CD4-positive, alpha-beta memory T cell (primary cell): ENCODE data around the gene AGRP. TPM values are rescaled to one million over a fixed set of nuclear protein-coding genes. Genes with fewer than 3 reads are reported as not detected.

Experiments used
- CTCF ChIA-PET: fragments of 350-600 bp; sonication (Branson Sonifier 250); formaldehyde crosslinking; loops from one replicate; lab custom pipeline; 2021; ENCODE audit warnings: inconsistent platforms; ENCODE audit not compliant: partially characterized antibody; lab: Charles Lee
- POLR2A ChIA-PET: fragments of 350-600 bp; sonication (Branson Sonifier 250); formaldehyde crosslinking; loops from one replicate; lab custom pipeline; 2021; ENCODE audit not compliant: partially characterized antibody; lab: Charles Lee
- DNase-seq, 5 donors: peaks; one replicate each; pipeline versions ENCODE4 v3.0.0 to v3.0.0-alpha.2; 2020 to 2022; ENCODE audit warnings: mixed read lengths in 1 of 5
- H3K27ac ChIP-seq: one replicate; pipeline ENCODE4 v1.7.0; 2013; ENCODE audit warnings: low read depth, low read length
- H3K27me3 ChIP-seq: 2 replicates; pipeline ENCODE4 v1.7.0; 2013; ENCODE audit warnings: mild to moderate bottlenecking, low read length, moderate library complexity; ENCODE audit not compliant: insufficient read depth
- H3K36me3 ChIP-seq: 2 replicates; pipeline ENCODE4 v1.7.0; 2013; ENCODE audit warnings: mild to moderate bottlenecking, low read length, moderate library complexity; ENCODE audit not compliant: insufficient read depth
- H3K4me1 ChIP-seq: 2 replicates; pipeline ENCODE4 v1.7.0; 2013; ENCODE audit warnings: mild to moderate bottlenecking, low read length, moderate library complexity; ENCODE audit not compliant: insufficient read depth
- H3K4me3 ChIP-seq, 2 donors: one replicate each; pipeline ENCODE4 v1.7.0; 2013; ENCODE audit warnings: low read length in 2 of 2, mild to moderate bottlenecking in 1 of 2
- H3K9me3 ChIP-seq, 2 donors: one replicate each; pipeline ENCODE4 v1.7.0; 2013; ENCODE audit warnings: low read length in 2 of 2, control low read depth in 1 of 2; ENCODE audit not compliant: control insufficient read depth in 1 of 2
- H3K27ac Mint-ChIP-seq, 7 donors: one replicate each; pipeline ENCODE4 v1.8.0; 2020 to 2021; ENCODE audit warnings: mixed read lengths in 7 of 7, mild to moderate bottlenecking in 6 of 7, inconsistent platforms in 3 of 7, moderate library complexity in 3 of 7
- H3K27me3 Mint-ChIP-seq, 2 donors: one replicate each; pipeline ENCODE4 v1.8.0; 2020 to 2021; ENCODE audit warnings: mixed read lengths in 2 of 2
- H3K36me3 Mint-ChIP-seq, 2 donors: one replicate each; pipeline ENCODE4 v1.8.0; 2020 to 2021; ENCODE audit warnings: mixed read lengths in 2 of 2, inconsistent platforms in 1 of 2, mild to moderate bottlenecking in 1 of 2
- H3K4me1 Mint-ChIP-seq, 4 donors: one replicate each; pipeline ENCODE4 v1.8.0; 2020 to 2021; ENCODE audit warnings: mixed read lengths in 4 of 4, mild to moderate bottlenecking in 1 of 4
- H3K4me3 Mint-ChIP-seq, 8 donors: one replicate each; pipeline ENCODE4 v1.8.0; 2020 to 2021; ENCODE audit warnings: mixed read lengths in 8 of 8, mild to moderate bottlenecking in 7 of 8, moderate library complexity in 6 of 8, inconsistent platforms in 3 of 8
- H3K9me3 Mint-ChIP-seq, 8 donors: one replicate each; pipeline ENCODE4 v1.8.0; 2020 to 2021; ENCODE audit warnings: mixed read lengths in 8 of 8, mild to moderate bottlenecking in 5 of 8, inconsistent platforms in 3 of 8, moderate library complexity in 1 of 8
- intact Hi-C: fragments of 100-400 bp; cut with micrococcal nuclease; formaldehyde crosslinking; loops from one replicate; pipeline ENCODE4 v1.15.1; 2023
- polyA plus RNA-seq, 2 donors: library from polyadenylated mRNA; unstranded; fragments of 300-500 nt; fragmentation: Illumina TruSeq; gene quantifications; one replicate each; pipeline ENCODE4 v1.2.3, GENCODE V29; 2021
- total RNA-seq, 2 experiments: library from RNA; stranded (reverse); gene quantifications; one replicate each; pipeline ENCODE4 v1.2.3, GENCODE V29; 2021

AGRP gene
- total and polyA plus RNA-seq, 4 experiments from 2014 or later = not detected

- Mint-ChIP-seq H3K9me3 (peaks cover 0 to 1% (median 0%) of the 10 kb centered on the region in 8 donors), H3K4me1 (peaks cover 0 to 3% (median 0%) of the 10 kb centered on the region in 4 donors), H3K36me3 (peaks cover 13 to 62% of the 10 kb centered on the region in 2 donors), H3K4me3 (no peak overlapping the region), H3K27ac (no peak overlapping the region), H3K27me3 (no peaks in the 10 kb centered on the region)
- Histone ChIP-seq H3K27me3 (no peaks in the 10 kb centered on the region), H3K4me1 (no peaks in the 10 kb centered on the region), H3K36me3 (peaks cover 18% of the 10 kb centered on the region), H3K27ac (no peak overlapping the region), H3K4me3 (no peak overlapping the region), H3K9me3 (no peaks in the 10 kb centered on the region)
- CTCF ChIA-PET = interaction anchor here (2.0 kb wide), 1 partner anchor 15 kb away, joined by 5 read pairs; no protein-coding TSS in a partner anchor
- no peak for DNase-seq
- POLR2A ChIA-PET = no interaction called here
- intact Hi-C loops = no loop called here
Measured at GRCh38 chr16:67442581-67443255, 40.6 kb downstream of the AGRP start.

- DNase-seq = no peak
- CTCF ChIA-PET = no interaction called here
- Histone ChIP-seq H3K27ac (no peak overlapping the region), H3K9me3 (no peaks in the 10 kb centered on the region), H3K27me3 (no peaks in the 10 kb centered on the region), H3K36me3 (peaks cover 18% of the 10 kb centered on the region), H3K4me3 (no peak overlapping the region), H3K4me1 (no peaks in the 10 kb centered on the region)
- H3K9me3 Mint-ChIP-seq = peaks cover 0 to 1% (median 0%) of the 10 kb centered on the region in 8 donors
- peaks cover 0 to 3% (median 0%) of the 10 kb centered on the region in 4 donors for H3K4me1 Mint-ChIP-seq
- H3K27me3 Mint-ChIP-seq = no peaks in the 10 kb centered on the region
- peaks cover 16 to 63% of the 10 kb centered on the region in 2 donors for H3K36me3 Mint-ChIP-seq
- H3K27ac Mint-ChIP-seq = peak overlapping the region in 3 of 7 donors; percentile 38 to 85 (median 78)
- intact Hi-C loops = no loop called here
- no peak overlapping the region for H3K4me3 Mint-ChIP-seq
- POLR2A ChIA-PET = no interaction called here
Measured at GRCh38 chr16:67441907-67442306, 41.4 kb downstream of the AGRP start.

DNA sequence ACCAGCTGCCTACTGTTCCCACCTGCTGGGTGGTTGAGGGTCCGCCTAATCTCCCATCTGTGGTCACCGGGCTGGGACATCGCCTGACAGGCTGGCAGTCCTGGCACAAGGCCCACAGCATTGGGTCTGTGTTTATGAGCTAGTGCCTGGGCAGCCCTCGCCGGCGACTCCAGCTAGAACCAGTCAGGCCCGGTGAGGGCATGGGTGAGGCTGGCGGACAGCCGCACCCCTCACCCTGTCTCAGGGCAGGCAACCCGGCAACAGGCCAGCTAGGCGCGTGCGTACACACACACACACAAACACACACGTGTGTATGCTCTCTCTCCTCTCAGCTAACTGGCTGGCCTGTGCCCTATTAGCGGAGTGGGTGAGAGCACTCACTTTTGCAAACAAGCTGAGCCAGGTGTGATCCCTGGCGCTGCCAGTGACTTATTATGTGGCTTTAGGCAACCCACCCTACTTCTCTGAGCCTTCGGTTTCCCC is 42.0 kb downstream of the AGRP start:
- peaks cover 0 to 3% (median 0%) of the 10 kb centered on the region in 4 donors for H3K4me1 Mint-ChIP-seq
- no peaks in the 10 kb centered on the region for H3K4me1 ChIP-seq
- POLR2A ChIA-PET = no interaction called here
- no peaks in the 10 kb centered on the region for H3K27me3 Mint-ChIP-seq
- no peaks in the 10 kb centered on the region for H3K9me3 ChIP-seq
- no peak overlapping the region for H3K4me3 Mint-ChIP-seq
- no peak overlapping the region for H3K27ac ChIP-seq
- CTCF ChIA-PET = interaction anchor here (0.7 kb wide), 1 partner anchor 181 kb away, joined by 3 read pairs; no protein-coding TSS in a partner anchor
- DNase-seq = no peak
- H3K36me3 ChIP-seq = peaks cover 18% of the 10 kb centered on the region
- peaks cover 0 to 1% (median 0%) of the 10 kb centered on the region in 8 donors for H3K9me3 Mint-ChIP-seq
- no peaks in the 10 kb centered on the region for H3K27me3 ChIP-seq
- peaks cover 16 to 61% of the 10 kb centered on the region in 2 donors for H3K36me3 Mint-ChIP-seq
- H3K4me3 ChIP-seq = no peak overlapping the region
- intact Hi-C loops = no loop called here
- peak overlapping the region in 1 of 7 donors; percentile 78 for H3K27ac Mint-ChIP-seq

GRCh38 chr16:67438824-67439393 is 44.4 kb downstream of the AGRP start:
- H3K36me3 ChIP-seq = peaks cover 18% of the 10 kb centered on the region
- Mint-ChIP-seq H3K4me3 (no peak overlapping the region), H3K27me3 (no peaks in the 10 kb centered on the region), H3K9me3 (peaks cover 0 to 1% (median 0%) of the 10 kb centered on the region in 8 donors), H3K36me3 (peaks cover 16 to 48% of the 10 kb centered on the region in 2 donors), H3K4me1 (peaks cover 0 to 3% (median 0%) of the 10 kb centered on the region in 4 donors), H3K27ac (peak overlapping the region in 1 of 7 donors; percentile 35)
- ChIA-PET POLR2A (interaction anchor here (1.1 kb wide), 1 partner anchor 9 kb away, joined by 3 read pairs; no protein-coding TSS in a partner anchor), CTCF (interaction anchor here (0.6 kb wide), 1 partner anchor 11 kb away, joined by 3 read pairs; no protein-coding TSS in a partner anchor)
- intact Hi-C loops = no loop called here
- no peaks in the 10 kb centered on the region for H3K27me3 ChIP-seq
- no peak overlapping the region for H3K4me3 ChIP-seq
- no peaks in the 10 kb centered on the region for H3K9me3 ChIP-seq
- H3K4me1 ChIP-seq = no peaks in the 10 kb centered on the region
- no peak overlapping the region for H3K27ac ChIP-seq
- no peak for DNase-seq

- Histone ChIP-seq H3K36me3 (peaks cover 18% of the 10 kb centered on the region), H3K4me1 (no peaks in the 10 kb centered on the region), H3K9me3 (no peaks in the 10 kb centered on the region), H3K4me3 (no peak overlapping the region), H3K27ac (no peak overlapping the region), H3K27me3 (no peaks in the 10 kb centered on the region)
- Mint-ChIP-seq H3K36me3 (peaks cover 16 to 46% of the 10 kb centered on the region in 2 donors), H3K4me3 (no peak overlapping the region), H3K4me1 (peaks cover 0 to 3% (median 0%) of the 10 kb centered on the region in 4 donors), H3K27ac (peak overlapping the region in 1 of 7 donors; percentile 7), H3K27me3 (no peaks in the 10 kb centered on the region), H3K9me3 (peaks cover 0 to 1% (median 0%) of the 10 kb centered on the region in 8 donors)
- CTCF ChIA-PET = no interaction called here
- DNase-seq = no peak
- intact Hi-C loops = no loop called here
- POLR2A ChIA-PET = interaction anchor here (1.1 kb wide), 1 partner anchor 10 kb away, joined by 3 read pairs; no protein-coding TSS in a partner anchor
Measured at GRCh38 chr16:67438098-67438791, 45.1 kb downstream of the AGRP start.

- peaks cover under 1 to 1% of the 10 kb centered on the region in 2 donors for H3K27me3 Mint-ChIP-seq
- no peak overlapping the region for H3K4me3 Mint-ChIP-seq
- DNase-seq = no peak
- peaks cover 16 to 44% of the 10 kb centered on the region in 2 donors for H3K36me3 Mint-ChIP-seq
- H3K27ac Mint-ChIP-seq = peak overlapping the region in 1 of 7 donors; percentile 29
- peaks cover 0 to 3% (median under 1%) of the 10 kb centered on the region in 4 donors for H3K4me1 Mint-ChIP-seq
- Histone ChIP-seq H3K9me3 (no peaks in the 10 kb centered on the region), H3K4me3 (no peak overlapping the region), H3K4me1 (no peaks in the 10 kb centered on the region), H3K36me3 (peaks cover 12% of the 10 kb centered on the region), H3K27ac (no peak overlapping the region), H3K27me3 (no peaks in the 10 kb centered on the region)
- CTCF ChIA-PET = no interaction called here
- intact Hi-C loops = no loop called here
- peaks cover 0 to 1% (median 0%) of the 10 kb centered on the region in 8 donors for H3K9me3 Mint-ChIP-seq
- POLR2A ChIA-PET = no interaction called here
Measured at GRCh38 chr16:67437513-67437912, 45.8 kb downstream of the AGRP start.
